22Rv1 (cell line): ENCODE measurements around the gene KIAA1217.

Experiments used
- H3K27ac ChIP-seq: fragments of 450-650 bp; 2 replicates; pipeline ENCODE4 v1.5.1; 2017
- CTCF ChIP-seq: fragments of 450-650 bp; IDR thresholded peaks from 2 replicates; pipeline ENCODE4 v1.5.1; 2017; ENCODE audit warnings: mild to moderate bottlenecking
- ZFX ChIP-seq: fragments of 450-650 bp; IDR thresholded peaks from 2 replicates; pipeline ENCODE4 v1.6.1; 2017; ENCODE audit warnings: antibody characterized with exemption, borderline replicate concordance

Gene KIAA1217

GRCh38 chr10:24208661-24209431 is at the start of gene KIAA1217:
KIAA1217 (plus strand) TSS chr10:24209138; CDS start chr10:24209194, 56 bp downstream.
- H3K27ac ChIP-seq: peak within 1 kb of the TSS; percentile 47
- TF ChIP-seq ZFX: no peak
- no peak for TF ChIP-seq CTCF

- TF ChIP-seq ZFX: no peak
- no peak for TF ChIP-seq CTCF
- no peak overlapping the region for H3K27ac ChIP-seq
Measured at GRCh38 chr10:24162206-24162985, 46.5 kb upstream of the KIAA1217 start.

GRCh38 chr10:24163485-24163884 is 45.5 kb upstream of the KIAA1217 start:
- TF ChIP-seq ZFX (no peak), CTCF (no peak)
- H3K27ac ChIP-seq: no peak overlapping the region

GRCh38 chr10:24168258-24169170 is 40.4 kb upstream of the KIAA1217 start:
- TF ChIP-seq ZFX (no peak), CTCF (no peak)
- H3K27ac ChIP-seq: no peak overlapping the region

- H3K27ac ChIP-seq: no peak overlapping the region
- TF ChIP-seq CTCF (no peak), ZFX (no peak)
Measured at GRCh38 chr10:24170199-24170598, 38.7 kb upstream of the KIAA1217 start.

GRCh38 chr10:24172909-24173308 is 36.0 kb upstream of the KIAA1217 start:
- no peak overlapping the region for H3K27ac ChIP-seq
- TF ChIP-seq ZFX (no peak), CTCF (no peak)
